C4-2B (cell line): ENCODE measurements around the gene YAE1.

Experiments used
- CTCF ChIP-seq: fragments of 450-650 bp; conservative IDR thresholded peaks from 2 replicates; pipeline ENCODE4 v1.5.1; 2017; ENCODE audit warnings: mild to moderate bottlenecking
- ZFX ChIP-seq: fragments of 450-650 bp; IDR thresholded peaks from 2 replicates; pipeline ENCODE4 v1.6.1; 2017

GRCh38 chr7:39517240-39517639 is 49.0 kb upstream of the YAE1 start:
- TF ChIP-seq CTCF, result no peak
- no peak for TF ChIP-seq ZFX
